HG02981 (cell line): ENCODE measurements around the gene TLL2.

Experiments used
- ATAC-seq: cut with Tn5 transposase; IDR thresholded peaks from one replicate; pipeline ENCODE4 v1.9.1; 2021; ENCODE audit warnings: mild to moderate bottlenecking, moderate library complexity; ENCODE audit not compliant: unreplicated experiment

TLL2 gene

DNA sequence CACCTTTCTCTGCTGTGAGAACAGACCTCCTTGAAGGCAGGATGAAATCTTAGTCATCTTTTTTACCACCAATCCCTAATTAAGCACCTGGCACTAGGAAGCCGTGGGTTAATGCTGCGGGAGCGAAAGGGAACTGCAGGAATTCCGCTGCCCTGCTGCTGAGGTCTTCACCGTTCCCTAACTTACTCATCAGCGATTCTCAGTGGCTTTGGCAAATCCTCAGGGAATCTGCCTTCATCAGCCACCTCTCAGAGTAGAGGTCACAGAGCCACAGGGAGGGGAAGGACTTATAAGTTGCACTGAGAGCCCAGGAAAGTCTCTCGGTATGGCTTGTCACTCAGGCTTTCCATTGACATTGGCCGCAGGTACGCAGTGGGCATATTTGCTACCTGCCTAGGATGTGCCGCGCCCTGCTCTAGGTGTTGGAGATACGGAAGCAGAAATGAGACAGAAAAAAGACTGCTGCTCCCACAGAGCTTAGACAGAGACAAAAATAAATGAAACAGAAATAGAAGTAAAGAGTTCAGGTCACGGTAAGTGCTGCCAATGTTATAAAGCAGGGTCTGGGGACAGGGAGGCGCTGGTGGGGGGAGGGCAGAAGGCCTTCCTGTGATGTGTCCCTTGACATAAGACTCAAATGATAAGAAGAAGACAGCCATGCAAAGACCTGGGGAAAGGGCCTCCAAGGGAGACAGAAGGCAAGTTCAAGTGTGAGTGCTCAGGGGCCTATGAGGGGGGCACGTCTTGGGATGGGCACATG is 82.3 kb downstream of the TLL2 start:
- ATAC-seq, result no peak

- no peak for ATAC-seq
These were observed 86.4 kb downstream of the TLL2 start for GRCh38 chr10:96427291-96427690.

GRCh38 chr10:96422525-96422924 is 91.2 kb downstream of the TLL2 start:
- no peak for ATAC-seq

DNA sequence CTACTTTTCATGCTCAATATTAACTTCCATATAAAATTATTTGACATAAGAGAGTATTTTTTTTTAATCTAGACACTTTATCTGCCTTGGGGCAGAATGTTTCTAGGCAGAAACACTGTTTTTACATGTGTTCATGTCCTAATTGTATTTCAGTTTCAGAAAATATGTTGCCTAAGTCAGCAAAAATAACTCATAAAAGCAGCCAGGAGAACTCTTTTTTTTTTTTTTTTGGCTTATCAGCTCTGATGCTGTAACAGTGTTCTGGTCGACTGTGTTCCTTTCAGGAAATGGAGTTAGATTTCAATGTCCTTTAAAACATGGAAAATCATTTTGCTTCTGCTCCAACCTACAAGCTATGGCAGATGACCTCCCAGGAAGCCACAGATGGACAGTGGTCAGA is 91.7 kb downstream of the TLL2 start:
- ATAC-seq, result no peak

GRCh38 chr10:96420228-96421009 is 93.3 kb downstream of the TLL2 start:
- no peak for ATAC-seq

- ATAC-seq, result no peak
These were observed 94.4 kb downstream of the TLL2 start for GRCh38 chr10:96419351-96419750.

GRCh38 chr10:96418582-96418981 is 95.1 kb downstream of the TLL2 start:
- ATAC-seq, result no peak

DNA sequence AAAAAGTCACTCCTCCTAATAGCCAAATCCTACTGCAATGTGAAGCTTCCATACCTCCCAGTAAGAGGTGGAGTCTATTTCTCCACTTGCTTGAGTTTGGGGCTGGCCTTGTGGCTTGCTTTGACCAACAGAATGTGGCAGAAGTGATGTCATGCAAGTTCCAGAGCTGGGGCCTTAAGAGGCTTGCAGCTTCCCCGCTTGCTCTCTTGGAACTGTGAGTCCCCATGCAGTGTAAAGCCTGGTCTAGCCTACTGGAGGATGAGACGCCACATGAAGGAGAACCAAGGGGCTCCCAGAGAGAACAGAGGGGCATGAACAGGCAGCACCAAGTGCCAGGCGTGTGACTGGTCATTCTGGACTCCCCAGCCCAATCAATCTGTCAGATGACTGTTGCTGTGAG is 96.3 kb downstream of the TLL2 start:
- ATAC-seq, result no peak

GRCh38 chr10:96416643-96417042 is 97.1 kb downstream of the TLL2 start:
- ATAC-seq, result no peak

DNA sequence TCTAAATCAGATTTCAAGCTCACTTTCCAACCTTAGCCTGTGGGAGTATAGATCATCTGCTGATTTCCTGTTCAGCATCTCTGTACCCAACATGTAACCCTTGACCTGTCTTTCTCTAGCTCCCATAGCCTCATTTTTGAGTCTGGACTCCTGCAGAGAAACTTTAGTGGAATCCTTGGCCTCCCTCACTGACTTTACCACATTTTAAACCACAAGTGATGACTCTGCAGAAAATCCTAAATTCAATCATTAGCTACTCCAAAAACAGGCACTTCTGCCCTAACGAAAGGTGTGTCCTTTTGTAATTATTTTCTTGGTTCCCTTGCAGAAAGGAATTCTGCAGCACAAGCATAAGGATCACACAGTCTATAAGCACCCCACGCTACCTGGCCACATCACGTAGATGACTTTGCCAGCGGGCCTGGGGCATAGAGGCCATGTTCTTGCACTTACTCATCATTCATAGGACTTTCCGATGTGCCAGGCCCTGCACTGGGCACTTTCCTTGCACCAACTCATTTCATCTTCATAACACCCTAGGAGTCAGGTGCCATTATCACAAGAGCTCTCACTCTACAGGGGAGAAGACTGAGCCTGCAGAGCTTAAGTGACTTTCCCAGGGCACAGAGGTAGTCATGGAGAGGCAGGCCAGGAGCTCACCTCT is 97.7 kb downstream of the TLL2 start:
- ATAC-seq, result no peak

GRCh38 chr10:96415150-96415890 is 98.4 kb downstream of the TLL2 start:
- ATAC-seq, result no peak

GRCh38 chr10:96414303-96414702 is 99.4 kb downstream of the TLL2 start:
- no peak for ATAC-seq

DNA sequence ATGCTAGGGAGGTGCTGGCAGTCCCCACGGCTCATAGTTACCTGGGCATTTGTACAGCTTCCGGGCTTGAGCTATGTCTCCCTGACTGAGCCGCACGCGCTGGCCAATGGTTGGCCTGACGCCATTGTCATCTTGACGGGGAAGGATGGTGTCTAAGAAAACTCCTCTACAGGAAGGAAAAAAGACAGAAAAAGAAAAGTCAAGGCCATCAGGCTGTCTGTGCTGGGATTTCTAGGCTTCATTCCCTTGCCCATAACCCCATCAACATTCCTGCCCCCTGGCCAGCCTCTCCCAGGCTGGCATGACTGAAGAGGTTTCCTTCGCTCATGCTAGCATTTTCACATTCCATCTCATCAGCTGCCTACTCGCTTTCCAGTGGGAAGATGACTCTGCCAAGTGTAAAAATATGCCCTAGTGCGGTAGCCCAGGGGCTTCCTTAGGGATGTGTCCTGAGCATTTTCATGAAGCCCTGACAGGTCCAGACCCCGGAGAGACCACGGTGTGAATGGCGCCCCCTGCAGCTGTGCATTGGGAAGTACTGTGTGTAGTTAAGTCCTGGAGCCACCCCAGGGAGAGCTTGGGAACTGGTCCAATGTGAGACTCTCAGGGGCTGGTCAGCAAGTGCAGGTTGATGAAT is 100.5 kb downstream of the TLL2 start:
- ATAC-seq, result no peak

DNA sequence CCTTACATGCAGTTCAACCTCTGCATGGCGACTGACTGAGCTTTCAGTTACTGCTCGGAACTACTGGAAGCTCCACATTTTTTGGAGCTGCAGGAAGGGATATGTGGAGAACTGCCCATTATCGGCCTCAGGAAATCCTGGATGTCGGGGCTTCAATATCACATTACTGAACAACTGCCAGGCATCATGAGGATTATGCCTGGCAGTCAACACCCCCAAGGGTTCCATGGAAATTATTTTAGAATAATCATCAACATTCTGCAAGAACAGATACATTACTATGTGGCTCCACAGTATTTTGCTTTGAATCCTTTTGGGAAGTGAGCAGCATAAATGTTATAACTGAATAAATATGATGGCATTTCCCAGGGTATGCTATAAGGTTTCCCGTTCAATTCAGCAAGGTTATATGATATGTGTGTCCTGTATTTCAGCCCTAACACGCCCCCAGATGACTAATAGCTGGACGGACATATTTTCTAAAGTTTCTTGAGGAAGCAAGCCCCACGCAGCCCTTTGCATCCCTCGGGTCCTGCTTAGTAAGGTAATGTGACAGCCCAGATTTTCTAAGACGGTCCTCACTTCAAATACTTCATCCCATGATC is 101.9 kb downstream of the TLL2 start:
- no peak for ATAC-seq

DNA sequence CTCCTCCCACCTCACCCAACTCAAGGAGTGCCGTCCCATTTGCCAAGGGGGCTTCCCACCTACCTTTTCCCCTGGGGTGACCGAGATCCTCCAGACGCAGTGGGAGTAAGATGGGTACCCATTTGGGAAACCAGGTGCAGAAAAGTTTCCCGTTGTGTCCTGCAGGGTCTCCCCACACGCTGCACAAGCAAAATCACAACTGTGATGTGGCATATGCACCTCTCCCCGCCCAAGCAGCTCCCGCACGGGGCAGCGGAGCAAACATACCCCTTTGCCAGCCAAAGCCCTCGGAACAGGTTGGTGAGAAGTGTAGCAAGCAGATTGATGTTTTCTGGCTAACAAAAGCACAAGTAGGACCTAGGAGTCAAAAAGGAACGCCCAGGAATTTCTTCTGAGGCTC is 103.4 kb downstream of the TLL2 start:
- ATAC-seq, result no peak

GRCh38 chr10:96408201-96408600 is 105.5 kb downstream of the TLL2 start:
- ATAC-seq, result no peak

DNA sequence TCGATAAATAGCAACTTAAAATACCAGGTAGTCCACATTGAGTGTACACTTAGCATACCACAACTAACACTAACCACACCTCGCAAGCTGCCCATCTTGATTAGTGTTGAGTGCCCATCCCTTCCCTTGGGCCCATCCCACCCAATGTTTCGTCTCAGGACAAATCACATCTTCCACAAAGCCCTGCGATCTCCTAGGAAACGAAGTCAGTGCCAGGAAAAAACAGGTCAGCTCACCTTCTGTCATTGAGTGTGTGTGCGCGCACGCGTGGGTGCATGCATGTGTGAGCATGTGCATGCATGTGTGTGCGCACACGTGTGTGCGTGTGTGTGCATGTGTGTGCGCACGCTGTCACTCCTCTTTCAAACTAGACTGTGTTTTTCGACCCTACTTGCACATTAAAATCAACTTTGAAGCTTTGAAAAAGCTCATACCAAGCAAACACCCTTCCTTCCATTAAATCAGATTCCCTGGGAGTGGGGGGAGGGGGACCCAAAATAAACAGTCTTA is 106.1 kb downstream of the TLL2 start:
- ATAC-seq, result no peak

GRCh38 chr10:96406091-96406490 is 107.6 kb downstream of the TLL2 start:
- no peak for ATAC-seq

- ATAC-seq, result no peak
These were observed 111.1 kb downstream of the TLL2 start for GRCh38 chr10:96402417-96403305.
